22Rv1 (cell line): ENCODE results near the gene CYSRT1.
A peak's percentile ranks its signal among the peaks of the same experiment; 100 is the strongest.

ENCODE experiments used
- H3K27ac ChIP-seq: fragments of 450-650 bp; 2 replicates; pipeline ENCODE4 v1.5.1; 2017
- ZFX ChIP-seq: fragments of 450-650 bp; IDR thresholded peaks from 2 replicates; pipeline ENCODE4 v1.6.1; 2017; ENCODE audit warnings: antibody characterized with exemption, borderline replicate concordance
- TF ChIP-seq, protein P1 (sequence below): fragments of 450-650 bp; IDR thresholded peaks from 2 replicates; pipeline ENCODE4 v1.5.1; 2017; ENCODE audit warnings: mild to moderate bottlenecking

The CYSRT1 gene

DNA sequence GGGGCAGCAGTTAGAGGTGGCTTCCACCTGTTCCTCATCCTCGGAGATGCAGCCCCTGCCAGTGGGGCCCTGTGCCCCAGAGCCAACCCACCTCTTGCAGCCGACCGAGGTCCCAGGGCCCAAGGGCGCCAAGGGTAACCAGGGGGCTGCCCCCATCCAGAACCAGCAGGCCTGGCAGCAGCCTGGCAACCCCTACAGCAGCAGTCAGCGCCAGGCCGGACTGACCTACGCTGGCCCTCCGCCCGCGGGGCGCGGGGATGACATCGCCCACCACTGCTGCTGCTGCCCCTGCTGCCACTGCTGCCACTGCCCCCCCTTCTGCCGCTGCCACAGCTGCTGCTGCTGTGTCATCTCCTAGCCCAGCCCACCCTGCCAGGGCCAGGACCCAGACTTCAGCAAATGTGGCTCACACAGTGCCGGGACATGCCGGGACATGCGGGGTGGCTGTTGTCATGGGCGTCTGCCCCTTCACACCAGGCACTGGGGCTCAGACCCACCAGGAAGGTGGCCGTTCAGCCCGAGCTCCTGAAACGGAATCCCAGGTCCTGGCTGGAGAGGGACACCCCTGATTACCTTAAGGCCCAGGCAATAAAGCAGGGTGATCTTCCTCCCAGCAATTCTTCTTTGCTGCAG lies 841 bp downstream of the CYSRT1 start:
- H3K27ac ChIP-seq: peak overlapping the region; percentile 97
- TF ChIP-seq, protein P1, sequence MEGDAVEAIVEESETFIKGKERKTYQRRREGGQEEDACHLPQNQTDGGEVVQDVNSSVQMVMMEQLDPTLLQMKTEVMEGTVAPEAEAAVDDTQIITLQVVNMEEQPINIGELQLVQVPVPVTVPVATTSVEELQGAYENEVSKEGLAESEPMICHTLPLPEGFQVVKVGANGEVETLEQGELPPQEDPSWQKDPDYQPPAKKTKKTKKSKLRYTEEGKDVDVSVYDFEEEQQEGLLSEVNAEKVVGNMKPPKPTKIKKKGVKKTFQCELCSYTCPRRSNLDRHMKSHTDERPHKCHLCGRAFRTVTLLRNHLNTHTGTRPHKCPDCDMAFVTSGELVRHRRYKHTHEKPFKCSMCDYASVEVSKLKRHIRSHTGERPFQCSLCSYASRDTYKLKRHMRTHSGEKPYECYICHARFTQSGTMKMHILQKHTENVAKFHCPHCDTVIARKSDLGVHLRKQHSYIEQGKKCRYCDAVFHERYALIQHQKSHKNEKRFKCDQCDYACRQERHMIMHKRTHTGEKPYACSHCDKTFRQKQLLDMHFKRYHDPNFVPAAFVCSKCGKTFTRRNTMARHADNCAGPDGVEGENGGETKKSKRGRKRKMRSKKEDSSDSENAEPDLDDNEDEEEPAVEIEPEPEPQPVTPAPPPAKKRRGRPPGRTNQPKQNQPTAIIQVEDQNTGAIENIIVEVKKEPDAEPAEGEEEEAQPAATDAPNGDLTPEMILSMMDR: no peak
- TF ChIP-seq ZFX: no peak

DNA sequence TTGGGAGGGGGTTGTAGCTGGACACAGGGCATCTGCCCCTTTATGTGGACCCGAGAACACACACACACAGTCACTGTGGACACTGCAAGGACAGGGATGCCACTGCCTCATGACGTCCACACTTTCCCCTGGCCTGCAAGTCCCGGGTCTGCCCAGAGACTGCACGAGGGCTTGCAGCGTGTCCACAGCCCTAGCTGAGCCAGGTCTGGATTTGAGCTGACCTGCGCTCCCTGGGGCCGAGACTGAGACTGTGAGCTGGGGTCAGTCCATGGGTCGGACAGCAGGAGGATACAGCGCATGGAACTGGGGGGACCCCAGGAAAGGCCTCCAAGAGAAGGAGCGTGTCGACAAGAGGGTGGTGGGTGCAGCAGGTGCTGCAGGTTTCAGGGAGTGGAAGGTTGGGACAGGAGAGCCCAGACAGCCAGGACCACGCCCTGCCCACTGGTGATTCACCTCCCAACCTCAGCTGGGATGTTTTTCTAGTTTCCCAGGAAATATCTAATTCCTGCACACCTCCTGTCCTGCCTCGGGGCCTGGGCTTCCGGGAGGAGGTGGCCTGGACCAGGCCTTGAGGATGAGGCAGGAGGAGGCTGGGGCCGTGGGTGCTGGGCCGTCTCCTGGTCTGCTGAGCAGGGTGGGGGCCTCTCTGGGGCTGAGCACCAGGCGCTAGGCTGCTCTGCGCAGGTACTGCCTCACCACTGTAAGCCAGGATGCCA lies 1.5 kb downstream of the CYSRT1 start:
- TF ChIP-seq, protein P1: no peak
- TF ChIP-seq ZFX: no peak
- H3K27ac ChIP-seq: peak overlapping the region; percentile 97

DNA sequence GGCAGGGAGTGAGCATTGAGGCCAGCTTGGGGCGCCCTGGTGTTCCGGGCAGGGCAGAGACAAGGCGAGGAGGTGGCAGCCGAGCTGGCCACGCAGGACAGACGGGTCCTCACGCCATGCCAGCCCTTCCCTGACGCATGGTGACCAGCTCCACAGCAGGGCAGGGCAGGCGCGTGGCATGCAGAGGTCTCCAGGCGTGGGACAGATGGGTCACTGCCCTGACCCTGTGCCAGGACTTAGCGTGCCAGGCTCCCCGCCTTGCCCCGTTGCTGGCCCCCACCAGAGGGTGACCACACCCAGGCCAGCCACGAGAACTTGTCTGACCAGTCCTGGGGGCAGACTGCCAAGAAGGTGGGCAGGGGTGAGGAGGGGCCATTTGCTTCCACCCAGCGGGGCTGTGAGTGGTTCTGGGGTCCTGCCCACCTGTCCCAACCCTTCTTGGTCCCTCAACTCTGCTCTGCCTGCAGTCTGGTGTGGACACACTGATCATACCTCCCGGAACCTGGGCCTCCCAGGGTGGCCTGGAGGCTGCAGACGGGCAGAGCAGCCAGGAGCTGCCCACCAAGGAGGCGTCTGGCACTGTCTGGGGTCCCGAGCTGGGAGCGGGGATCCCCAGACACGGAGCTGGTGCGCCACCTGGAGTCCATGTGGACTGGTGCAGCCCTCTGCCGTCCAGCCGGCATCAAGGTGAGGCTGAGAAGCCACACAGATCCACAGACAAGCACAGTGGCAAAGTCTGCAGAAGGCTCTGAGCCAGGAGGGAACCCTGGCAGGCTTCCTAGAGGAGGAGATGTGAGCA lies 2.3 kb downstream of the CYSRT1 start, which contains the start of gene RNF224:
Gene RNF224, plus strand, starts transcription at position 449 of the 799 bp plus-strand sequence. CDS start 834 bp downstream, outside the sequence.
- no peak for TF ChIP-seq ZFX
- TF ChIP-seq, protein P1: peak; percentile 87
- peak within 1 kb of the TSS; percentile 97 for H3K27ac ChIP-seq

DNA sequence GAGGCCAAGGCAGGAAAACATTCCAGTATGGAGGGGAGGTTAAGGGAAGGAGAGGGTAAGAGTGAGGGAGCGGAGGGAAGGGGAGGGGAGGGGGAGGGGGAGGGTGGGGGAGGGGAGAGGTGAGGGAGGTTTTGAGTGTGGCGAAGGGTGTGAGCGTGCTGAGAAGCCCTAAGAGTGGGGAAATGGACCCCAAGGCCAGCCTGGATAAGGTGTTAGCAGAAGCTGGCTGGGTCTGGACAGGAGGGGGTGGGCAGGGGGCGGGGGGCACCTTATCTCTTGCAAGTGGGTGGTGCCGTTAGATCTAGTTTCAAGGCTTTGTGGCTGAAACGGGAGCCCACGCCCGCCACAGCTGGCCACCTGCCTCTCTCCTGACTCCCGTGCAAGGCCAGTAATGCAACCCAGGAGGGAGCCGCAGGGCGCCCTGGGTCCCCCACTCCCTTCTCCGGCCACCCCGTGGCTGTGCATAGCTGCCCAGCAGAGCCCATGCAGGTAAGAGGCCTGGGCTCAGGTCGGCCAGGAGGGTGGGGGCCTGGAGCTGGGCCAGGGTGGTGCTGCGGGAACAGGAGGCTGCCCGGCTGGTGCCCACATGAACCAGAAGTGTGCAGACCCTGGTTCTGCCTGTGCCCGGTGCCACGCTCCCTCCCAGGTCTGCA lies 3.0 kb downstream of the CYSRT1 start:
- TF ChIP-seq, protein P1: peak; percentile 26; the same call in 1 of the 2 replicates
- TF ChIP-seq ZFX: no peak
- peak overlapping the region; percentile 97 for H3K27ac ChIP-seq

DNA sequence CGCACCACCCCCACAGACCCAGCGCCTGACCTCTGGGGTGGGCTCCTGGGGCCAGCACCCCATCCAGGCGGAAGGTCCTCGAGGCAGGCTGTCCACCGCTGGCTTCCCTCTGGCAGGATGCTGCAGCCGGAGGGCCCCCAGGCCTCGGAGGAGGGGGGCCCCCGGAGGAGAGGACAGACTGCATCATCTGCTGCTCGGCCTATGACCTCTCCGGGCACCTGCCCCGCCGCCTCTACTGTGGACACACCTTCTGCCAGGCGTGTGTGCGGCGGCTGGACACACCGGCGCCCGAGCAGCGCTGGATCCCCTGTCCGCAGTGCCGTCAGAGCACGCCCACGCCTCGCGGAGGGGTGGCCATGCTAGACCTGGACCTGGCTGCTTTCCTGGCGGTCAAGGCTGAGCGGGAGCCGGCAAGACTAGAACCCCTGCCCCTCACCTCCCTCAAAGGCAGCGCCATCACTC lies 3.6 kb downstream of the CYSRT1 start:
- H3K27ac ChIP-seq: peak overlapping the region; percentile 33
- TF ChIP-seq, protein P1: no peak
- TF ChIP-seq ZFX: no peak

DNA sequence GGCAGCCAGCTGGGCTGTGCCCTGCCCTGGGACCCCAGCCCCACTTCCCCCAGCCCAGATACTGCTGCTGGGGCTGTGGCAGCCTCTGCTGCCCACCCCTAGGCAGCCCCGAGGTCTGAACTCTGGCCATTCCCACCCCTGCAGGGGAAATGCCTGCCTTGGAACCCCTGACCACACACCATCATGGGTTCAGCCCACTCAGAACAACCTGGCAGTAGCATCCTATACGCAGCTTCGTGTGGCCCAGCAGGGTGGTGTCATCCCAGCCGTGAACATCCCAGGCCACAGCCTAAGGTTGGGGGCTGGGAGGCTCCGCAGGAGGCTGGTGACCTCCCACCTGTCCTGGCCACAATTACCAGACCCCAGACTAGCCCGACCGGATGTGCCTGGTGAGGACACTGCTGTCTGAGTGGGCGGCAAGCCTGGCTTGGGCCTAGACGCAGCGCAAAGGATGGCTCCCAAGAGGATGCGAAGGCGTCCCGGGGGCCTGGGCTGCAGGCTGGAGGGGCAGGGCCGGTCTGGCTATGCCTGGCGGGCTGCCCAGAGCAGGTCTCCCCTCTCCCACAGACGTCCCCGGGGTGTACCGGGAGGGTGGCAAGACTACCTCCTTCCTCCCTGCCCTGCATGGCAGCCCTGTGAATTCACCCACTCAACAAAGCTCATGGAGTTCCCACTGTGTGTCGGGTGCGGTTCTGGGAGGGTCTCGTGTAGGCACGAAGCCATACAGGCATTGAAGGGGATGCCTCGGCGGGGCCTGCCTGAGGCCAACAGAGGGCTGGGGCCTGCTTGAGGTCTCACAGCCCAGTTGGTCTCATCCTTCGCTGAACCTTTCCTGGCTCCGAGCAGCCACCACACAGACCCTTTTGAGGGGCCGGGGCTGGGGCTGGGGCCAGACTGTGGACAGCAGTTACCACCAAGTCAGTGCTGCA lies 4.3 kb downstream of the CYSRT1 start:
- TF ChIP-seq, protein P1: no peak
- TF ChIP-seq ZFX: no peak
- peak overlapping the region; percentile 33 for H3K27ac ChIP-seq
